Bronchial epithelial cell (primary cell): ENCODE measurements around the gene SLCO2B1. TPM values are rescaled to one million over a fixed set of nuclear protein-coding genes. Genes with fewer than 3 reads are reported as not detected.

ENCODE experiments used
- DNase-seq: peaks from one replicate; pipeline ENCODE4 v3.0.0-alpha.2; 2010; ENCODE audit warnings: low read depth
- FAIRE-seq: peaks from 2 replicates; lab custom pipeline; 2011; peaks lifted over from hg19 to GRCh38; lab: Jason Lieb, UNC
- H3K27me3 ChIP-seq: 2 replicates; pipeline ENCODE4 v1.5.1; 2011; ENCODE audit warnings: low read length; ENCODE audit not compliant: control insufficient read depth, insufficient read depth
- H3K36me3 ChIP-seq: 2 replicates; pipeline ENCODE4 v1.5.1; 2011; ENCODE audit warnings: low read length; ENCODE audit not compliant: control insufficient read depth, insufficient read depth
- H3K4me3 ChIP-seq: 2 replicates; pipeline ENCODE4 v1.5.1; 2011; ENCODE audit warnings: mild to moderate bottlenecking, low read depth, low read length, control low read depth
- total RNA-seq: library from RNA; depleted of rRNA; stranded (reverse); fragments of >200 nt; gene quantifications from 2 replicates; pipeline ENCODE4 v1.2.1, GENCODE V29; 2014
- TF ChIP-seq, protein P1 (sequence below): IDR thresholded peaks from 2 replicates; pipeline ENCODE4 v1.5.1; 2011; ENCODE audit warnings: mild to moderate bottlenecking, moderate library complexity, low read length, control low read depth, inconsistent platforms; ENCODE audit not compliant: insufficient read depth, severe bottlenecking

Gene SLCO2B1
- total RNA-seq, 1 donor from 2014 or later = not detected

DNA sequence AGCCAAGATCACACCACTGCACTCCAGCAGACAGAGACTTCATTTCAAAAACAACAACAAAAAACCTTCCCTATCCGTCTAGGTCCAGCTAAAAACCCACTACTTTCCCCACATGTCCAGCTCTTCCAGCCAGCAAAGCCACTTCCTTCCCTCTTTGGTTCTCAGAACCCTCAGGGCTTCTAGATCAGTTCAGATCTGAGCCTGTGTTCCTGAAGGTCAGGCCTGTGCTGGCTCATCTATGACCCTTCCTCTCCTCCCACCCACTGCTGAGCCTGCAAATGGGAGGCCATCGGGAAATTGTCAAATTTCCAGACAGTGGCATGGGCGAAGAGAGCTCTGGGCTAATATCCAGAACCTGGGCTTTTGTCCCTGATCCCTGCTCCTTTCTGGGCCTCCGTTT, 37.8 kb downstream of the SLCO2B1 start:
- Histone ChIP-seq H3K36me3 (no peaks in the 10 kb centered on the region), H3K27me3 (no peaks in the 10 kb centered on the region)
- no peak for FAIRE-seq

DNA sequence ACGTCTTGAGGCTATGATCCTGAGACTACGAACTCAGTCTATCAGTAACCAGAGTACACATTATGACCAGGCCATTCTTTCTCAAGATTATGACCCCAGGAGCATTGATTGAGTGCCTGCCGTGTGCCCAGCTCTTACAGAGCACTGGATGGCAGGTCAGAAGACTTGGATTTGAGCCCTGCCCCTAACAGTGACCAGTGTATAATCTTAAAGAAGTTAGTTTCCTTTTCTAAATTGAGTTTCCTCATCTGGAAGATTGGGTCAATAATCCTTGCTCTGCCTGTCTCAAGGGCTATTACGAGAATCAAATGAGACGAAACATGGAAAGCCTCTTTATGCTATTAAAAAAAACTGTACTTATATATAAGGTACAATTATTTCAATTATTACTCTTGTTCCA, 38.2 kb downstream of the SLCO2B1 start:
- DNase-seq (no peak), FAIRE-seq (no peak)
- TF ChIP-seq, protein P1, sequence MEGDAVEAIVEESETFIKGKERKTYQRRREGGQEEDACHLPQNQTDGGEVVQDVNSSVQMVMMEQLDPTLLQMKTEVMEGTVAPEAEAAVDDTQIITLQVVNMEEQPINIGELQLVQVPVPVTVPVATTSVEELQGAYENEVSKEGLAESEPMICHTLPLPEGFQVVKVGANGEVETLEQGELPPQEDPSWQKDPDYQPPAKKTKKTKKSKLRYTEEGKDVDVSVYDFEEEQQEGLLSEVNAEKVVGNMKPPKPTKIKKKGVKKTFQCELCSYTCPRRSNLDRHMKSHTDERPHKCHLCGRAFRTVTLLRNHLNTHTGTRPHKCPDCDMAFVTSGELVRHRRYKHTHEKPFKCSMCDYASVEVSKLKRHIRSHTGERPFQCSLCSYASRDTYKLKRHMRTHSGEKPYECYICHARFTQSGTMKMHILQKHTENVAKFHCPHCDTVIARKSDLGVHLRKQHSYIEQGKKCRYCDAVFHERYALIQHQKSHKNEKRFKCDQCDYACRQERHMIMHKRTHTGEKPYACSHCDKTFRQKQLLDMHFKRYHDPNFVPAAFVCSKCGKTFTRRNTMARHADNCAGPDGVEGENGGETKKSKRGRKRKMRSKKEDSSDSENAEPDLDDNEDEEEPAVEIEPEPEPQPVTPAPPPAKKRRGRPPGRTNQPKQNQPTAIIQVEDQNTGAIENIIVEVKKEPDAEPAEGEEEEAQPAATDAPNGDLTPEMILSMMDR = no peak
- Histone ChIP-seq H3K36me3 (no peaks in the 10 kb centered on the region), H3K27me3 (no peaks in the 10 kb centered on the region), H3K4me3 (no peak overlapping the region)

More for the DNA sequence above, 37.8 kb downstream of the SLCO2B1 start:
- TF ChIP-seq, protein P1 = no peak
- H3K4me3 ChIP-seq = no peak overlapping the region
- no peak for DNase-seq

DNA sequence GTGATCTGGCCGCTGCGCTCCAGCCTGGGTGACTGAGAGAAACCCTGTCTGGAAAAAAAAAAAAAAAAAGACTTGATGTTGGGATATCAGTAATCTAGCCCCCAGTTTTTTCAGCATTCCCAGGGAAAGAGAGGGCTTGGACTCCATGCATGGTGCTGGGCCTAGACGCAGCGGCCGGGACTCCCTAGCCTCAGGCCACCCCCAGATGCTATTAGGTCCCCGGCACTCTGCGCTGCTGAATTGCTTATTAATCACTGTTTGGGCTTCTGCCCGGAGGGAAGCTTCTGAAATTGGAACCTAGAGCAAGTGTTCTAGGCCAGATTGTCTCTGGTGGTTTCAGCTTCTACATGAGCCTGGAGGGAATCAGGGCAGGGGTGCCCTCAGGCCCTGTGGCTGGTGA, 39.0 kb downstream of the SLCO2B1 start:
- Histone ChIP-seq H3K27me3 (no peaks in the 10 kb centered on the region), H3K36me3 (no peaks in the 10 kb centered on the region), H3K4me3 (no peak overlapping the region)
- TF ChIP-seq, protein P1 = no peak
- DNase-seq = no peak
- FAIRE-seq = no peak

DNA sequence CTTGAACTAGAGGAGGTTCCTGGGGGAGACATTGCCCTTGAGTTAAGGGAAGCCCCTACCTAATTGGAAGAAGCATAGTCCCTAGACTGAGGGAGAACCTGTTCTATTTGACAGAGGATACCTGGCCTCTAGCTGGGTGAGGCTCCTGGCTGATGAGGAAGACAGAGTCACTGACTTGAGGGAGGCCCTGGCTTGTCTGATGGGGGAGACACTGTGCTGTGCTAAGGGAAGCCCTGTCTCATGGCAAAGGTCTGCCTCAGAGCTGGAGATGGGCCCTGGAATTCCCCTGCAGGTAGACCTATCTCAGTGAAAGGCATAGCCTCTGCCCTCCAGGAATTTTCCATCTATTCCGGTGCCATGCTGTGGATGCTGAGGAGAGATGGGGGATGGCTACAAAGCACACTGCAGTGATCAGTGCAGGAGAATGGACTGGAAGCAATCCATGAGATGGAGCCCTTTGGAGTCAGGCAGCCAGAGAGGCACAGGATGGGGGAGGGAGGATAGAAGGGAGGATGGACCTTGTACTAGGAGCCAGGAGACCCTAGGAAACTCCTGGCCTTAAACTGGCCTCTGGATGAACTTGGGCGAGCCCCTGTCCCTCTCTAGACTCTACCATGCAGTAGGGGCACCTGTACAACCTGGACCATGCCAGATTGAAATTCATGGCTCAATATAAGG, 39.9 kb downstream of the SLCO2B1 start:
- DNase-seq (no peak), FAIRE-seq (no peak)
- Histone ChIP-seq H3K27me3 (no peaks in the 10 kb centered on the region), H3K4me3 (no peak overlapping the region), H3K36me3 (no peaks in the 10 kb centered on the region)
- TF ChIP-seq, protein P1 = no peak

DNA sequence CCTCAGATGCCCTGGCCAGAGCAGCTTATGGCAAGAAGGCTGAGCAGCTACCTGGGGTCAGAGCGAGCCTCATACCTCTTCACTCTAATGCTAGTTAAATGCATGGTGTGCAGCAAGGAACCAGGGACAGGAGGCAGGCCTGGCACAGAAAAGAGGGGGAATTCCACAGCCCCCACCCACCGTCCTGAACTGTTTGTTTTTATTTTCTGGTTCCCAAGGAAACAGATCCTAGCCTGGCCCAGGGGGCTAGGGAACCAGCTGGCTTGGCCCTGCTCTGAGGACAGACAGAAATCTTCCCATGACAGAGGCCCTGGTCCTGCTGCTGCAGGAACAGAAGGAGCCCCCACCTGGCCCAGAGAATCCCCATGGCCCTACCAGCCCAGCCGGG, 40.4 kb downstream of the SLCO2B1 start:
- TF ChIP-seq, protein P1 = no peak
- Histone ChIP-seq H3K36me3 (no peaks in the 10 kb centered on the region), H3K4me3 (no peak overlapping the region), H3K27me3 (no peaks in the 10 kb centered on the region)
- DNase-seq (no peak), FAIRE-seq (no peak)

DNA sequence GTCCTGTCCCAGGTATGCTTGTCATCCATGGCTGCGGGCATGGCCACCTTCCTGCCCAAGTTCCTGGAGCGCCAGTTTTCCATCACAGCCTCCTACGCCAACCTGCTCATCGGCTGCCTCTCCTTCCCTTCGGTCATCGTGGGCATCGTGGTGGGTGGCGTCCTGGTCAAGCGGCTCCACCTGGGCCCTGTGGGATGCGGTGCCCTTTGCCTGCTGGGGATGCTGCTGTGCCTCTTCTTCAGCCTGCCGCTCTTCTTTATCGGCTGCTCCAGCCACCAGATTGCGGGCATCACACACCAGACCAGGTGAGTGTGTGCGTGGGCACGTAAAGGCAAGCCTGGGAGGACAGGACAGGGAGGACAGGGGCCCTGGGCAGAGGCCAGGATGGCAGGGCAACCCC, 42.4 kb downstream of the SLCO2B1 start:
- Histone ChIP-seq H3K27me3 (no peaks in the 10 kb centered on the region), H3K4me3 (no peak overlapping the region), H3K36me3 (no peaks in the 10 kb centered on the region)
- DNase-seq (no peak), FAIRE-seq (no peak)
- TF ChIP-seq, protein P1 = no peak
